Panc1 (cell line): ENCODE measurements around the gene RHOXF2B. TPM values are rescaled to one million over a fixed set of nuclear protein-coding genes. Genes with fewer than 3 reads are reported as not detected.
"Not testable (repeated sequence)": the region's sequence is repeated elsewhere in the genome, so short reads cannot be mapped to it uniquely, and the experiment has no call there.

Source experiments
- ATAC-seq: fragments of 200-7000 bp; cut with Tn5 transposase; 2 replicates; pipeline ENCODE4 v1.9.1; 2020; ENCODE audit warnings: mild to moderate bottlenecking, moderate library complexity
- Bru-seq: library from RNA; stranded (reverse); fragments of 400-500 nt; gene quantifications from one replicate; lab custom pipeline; 2021; lab: Mats Ljungman, UMichigan
- BruChase-seq, 2 experiments: library from RNA; stranded (reverse); fragments of 400-500 nt; gene quantifications; one replicate each; lab custom pipeline; 2021; lab: Mats Ljungman, UMichigan
- BruUV-seq: library from RNA; stranded (reverse); fragments of 400-500 nt; replicated peaks from 2 replicates; lab custom pipeline; 2021; lab: Mats Ljungman, UMichigan
- CTCF ChIA-PET: fragments of 300-600 bp; sonication (Branson Sonifier 250); formaldehyde crosslinking; loops from one replicate; lab custom pipeline; 2022; ENCODE audit warnings: antibody characterized with exemption; lab: Charles Lee
- POLR2A ChIA-PET: fragments of 300-600 bp; sonication (Branson Sonifier 250); formaldehyde crosslinking; loops from one replicate; lab custom pipeline; 2022; ENCODE audit warnings: antibody characterized with exemption; lab: Charles Lee
- DNase-seq: peaks from one replicate; pipeline ENCODE4 v3.0.0-alpha.2; 2010; ENCODE audit warnings: low read depth, low spot score
- H3K27ac ChIP-seq: 2 replicates; pipeline ENCODE4 v1.5.1; 2011; ENCODE audit warnings: mild to moderate bottlenecking, low read length, inconsistent platforms
- H3K27me3 ChIP-seq: fragments of 200-500 bp; sonication (Bioruptor generic); 2 replicates; pipeline ENCODE4 v1.6.0; 2014; ENCODE audit warnings: low read length, inconsistent platforms; ENCODE audit not compliant: control insufficient read depth, insufficient read depth
- H3K36me3 ChIP-seq: fragments of 200-500 bp; sonication (Bioruptor generic); 2 replicates; pipeline ENCODE4 v1.5.1; 2014; ENCODE audit warnings: inconsistent platforms, mild to moderate bottlenecking, low read length, moderate library complexity; ENCODE audit not compliant: control insufficient read depth, insufficient read depth
- H3K4me1 ChIP-seq: 2 replicates; pipeline ENCODE4 v1.5.1; 2011; ENCODE audit warnings: inconsistent platforms, mild to moderate bottlenecking, low read length, moderate library complexity; ENCODE audit not compliant: control insufficient read depth, insufficient read depth
- H3K4me3 ChIP-seq, 2 experiments: 2 replicates each; pipeline ENCODE4 v1.5.1; 2011 to 2012; ENCODE audit warnings: low read depth in 2 of 2, low read length in 2 of 2, mild to moderate bottlenecking in 2 of 2, inconsistent platforms in 1 of 2, moderate library complexity in 1 of 2
- H3K9me3 ChIP-seq: fragments of 200-500 bp; sonication (Bioruptor generic); 2 replicates; pipeline ENCODE4 v1.5.1; 2014; ENCODE audit warnings: low read depth, mild to moderate bottlenecking, inconsistent platforms, low read length, moderate library complexity; ENCODE audit not compliant: control insufficient read depth, insufficient read depth
- CTCF ChIP-seq: fragments of 450-650 bp; IDR thresholded peaks from 2 replicates; pipeline ENCODE4 v1.5.1; 2017; ENCODE audit warnings: mild to moderate bottlenecking
- POLR2AphosphoS5 ChIP-seq: IDR thresholded peaks from 2 replicates; pipeline ENCODE4 v1.6.1; 2012; ENCODE audit warnings: mild to moderate bottlenecking, low read depth, low read length, moderate library complexity
- REST ChIP-seq, 2 experiments: IDR thresholded peaks; 2 replicates each; pipeline ENCODE4 v1.6.1; 2011 to 2012; ENCODE audit warnings: low read depth in 2 of 2, control low read depth in 1 of 2, low read length in 1 of 2, mild to moderate bottlenecking in 1 of 2, moderate library complexity in 1 of 2; ENCODE audit not compliant: insufficient read depth in 1 of 2
- SIN3A ChIP-seq: IDR thresholded peaks from 2 replicates; pipeline ENCODE4 v1.6.1; 2012; ENCODE audit warnings: low read depth, mild to moderate bottlenecking, low read length, moderate library complexity, borderline replicate concordance; ENCODE audit not compliant: insufficient read depth
- TCF7L2 ChIP-seq: IDR thresholded peaks from 2 replicates; pipeline ENCODE4 v1.6.1; 2011; ENCODE audit warnings: mild to moderate bottlenecking, low read depth, low read length, inconsistent platforms
- in situ Hi-C: cut with HindIII; loops from 2 replicates; pipeline ENCODE4 v1.10.0; 2016; ENCODE audit warnings: low sequenced_read_pairs, low pct_unique_long_range_greater_than_20kb
- intact Hi-C: fragments of 100-400 bp; cut with micrococcal nuclease; formaldehyde crosslinking; loops from one replicate; pipeline ENCODE4 v1.10.0; 2022; ENCODE audit not compliant: unreplicated experiment
- long read RNA-seq: library from polyadenylated mRNA; unstranded; transcript quantifications from one replicate; pipeline ENCODE4 v2.0.0, GENCODE V29; 2021; ENCODE audit not compliant: unreplicated experiment
- polyA plus RNA-seq: library from polyadenylated mRNA; unstranded; fragments of >200 nt; gene quantifications from one replicate; pipeline ENCODE4 v1.2.1, GENCODE V29; 2012; ENCODE audit warnings: missing spikeins; ENCODE audit not compliant: insufficient read length
- total RNA-seq: library from RNA; stranded (reverse); gene quantifications from one replicate; pipeline ENCODE4 v1.2.1, GENCODE V29; 2021; ENCODE audit not compliant: unreplicated experiment

Gene RHOXF2B
- total RNA-seq = 0.10 TPM
- polyA plus RNA-seq = not detected
- not detected for Bru-seq, nascent RNA
- BruChase-seq, experiment 1, labeled RNA remaining after a 2-hour chase = not detected
- not detected for BruChase-seq, experiment 2, labeled RNA remaining after a 6-hour chase
- long read RNA-seq = 0 reads

GRCh38 chrX:120077590-120077989 lies at the start of gene RHOXF2B:
TSS of gene RHOXF2B (minus strand) at chrX:120077690. CDS start at chrX:120077552, 138 bp downstream.
- ATAC-seq, CTCF ChIA-PET, H3K27ac ChIP-seq, BruUV-seq, H3K4me3 ChIP-seq, H3K4me1 ChIP-seq, DNase-seq, POLR2A ChIA-PET, H3K9me3 ChIP-seq, H3K36me3 ChIP-seq, intact Hi-C loops, H3K27me3 ChIP-seq, in situ Hi-C loops: not testable (repeated sequence)

DNA sequence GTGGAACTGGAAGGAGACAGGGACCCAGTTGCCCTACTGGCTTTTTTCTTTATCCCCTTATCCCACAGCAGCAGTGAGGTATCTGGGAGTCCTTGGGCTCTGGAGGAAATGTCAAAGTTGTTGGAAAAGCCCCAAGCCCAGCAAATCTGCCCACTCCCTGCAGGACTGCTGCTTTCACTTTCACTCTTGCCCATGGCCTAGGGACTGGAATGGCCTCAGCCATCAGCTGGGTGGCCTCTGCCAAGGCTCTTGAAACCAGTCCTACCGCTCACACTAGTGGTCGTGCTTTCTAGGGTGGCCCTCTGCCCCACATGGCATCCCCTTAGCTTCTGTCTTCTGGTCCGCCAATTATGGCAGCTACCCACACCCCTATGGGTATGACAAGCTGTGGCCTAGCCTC lies 48.0 kb upstream of the RHOXF2B start:
- Histone ChIP-seq H3K4me1 (no peaks in the 10 kb centered on the region), H3K4me3 (no peak overlapping the region; a peak in 1 of 4 replicates), H3K27me3 (no peaks in the 10 kb centered on the region), H3K9me3 (no peaks in the 10 kb centered on the region), H3K27ac (no peak overlapping the region), H3K36me3 (no peaks in the 10 kb centered on the region)
- DNase-seq = no peak
- in situ Hi-C loops = no loop called here
- peak; percentile 58; the same call in 1 of the 2 replicates for ATAC-seq
- ChIA-PET CTCF (no interaction called here), POLR2A (no interaction called here)
- BruUV-seq = no TSS peak
- intact Hi-C loops = no loop called here
- TF ChIP-seq SIN3A = no peak
- TF ChIP-seq POLR2AphosphoS5 = no peak
- TF ChIP-seq CTCF = no peak
- TF ChIP-seq REST (IDR thresholded peaks at IDR 0.05; ENCODE audit: insufficient read depth in 1 of 2, low read depth in 2 of 2, low read length in 1 of 2) = no peak
- no peak for TF ChIP-seq TCF7L2

GRCh38 chrX:120120223-120120622 lies 42.7 kb upstream of the RHOXF2B start:
- in situ Hi-C loops (no loop called here), intact Hi-C loops (no loop called here)
- DNase-seq (no peak), ATAC-seq (no peak)
- TF ChIP-seq SIN3A (no peak), POLR2AphosphoS5 (no peak), TCF7L2 (no peak), REST (IDR thresholded peaks at IDR 0.05; ENCODE audit: insufficient read depth in 1 of 2, low read depth in 2 of 2, low read length in 1 of 2) (no peak), CTCF (no peak)
- ChIA-PET POLR2A (no interaction called here), CTCF (interaction anchor here (0.6 kb wide), 1 partner anchor 21 kb away, joined by 4 read pairs; no protein-coding TSS in a partner anchor)
- Histone ChIP-seq H3K27ac (no peak overlapping the region), H3K4me3 (no peak overlapping the region), H3K36me3 (no peaks in the 10 kb centered on the region), H3K9me3 (no peaks in the 10 kb centered on the region), H3K27me3 (no peaks in the 10 kb centered on the region), H3K4me1 (no peaks in the 10 kb centered on the region)
- no TSS peak for BruUV-seq
